HepG2 (cell line): ENCODE results near the gene TEAD4. TPM values are rescaled to one million over a fixed set of nuclear protein-coding genes. Genes with fewer than 3 reads are reported as not detected.
A peak's percentile ranks its signal among the peaks of the same experiment; 100 is the strongest.

Source experiments
- ATAC-seq: fragments of 200-7000 bp; cut with Tn5 transposase; 3 replicates; pipeline ENCODE4 v1.9.1; 2020; ENCODE audit warnings: mild to moderate bottlenecking, moderate library complexity
- BruUV-seq: library from RNA; stranded (reverse); fragments of 400-500 nt; replicated peaks from 2 replicates; lab custom pipeline; 2021; lab: Mats Ljungman, UMichigan
- CTCF ChIA-PET: fragments of 300-600 bp; formaldehyde crosslinking; extraction: SDS; loops from one replicate; lab custom pipeline; 2021; ENCODE audit warnings: low total read pairs, inconsistent platforms, low intra/inter-chr PET ratio; lab: Yijun Ruan, JAX
- POLR2A ChIA-PET: fragments of 350-600 bp; sonication (Branson Sonifier 250); formaldehyde crosslinking; loops from one replicate; lab custom pipeline; 2020; ENCODE audit warnings: antibody characterized with exemption, inconsistent platforms; lab: Yijun Ruan, JAX
- DNase-seq: peaks from one replicate; pipeline ENCODE4 v3.0.0-alpha.2; 2015; ENCODE audit warnings: low spot score
- FAIRE-seq: peaks from 3 replicates; lab custom pipeline; 2011; peaks lifted over from hg19 to GRCh38; lab: Jason Lieb, UNC
- H2AFZ ChIP-seq: one replicate; pipeline ENCODE4 v1.6.1; 2011; ENCODE audit warnings: low read length, inconsistent platforms
- H3K27ac ChIP-seq: fragments of 300-600 bp; 3 replicates; pipeline ENCODE4 v1.8.0; 2011; ENCODE audit warnings: mixed run types, mild to moderate bottlenecking, mixed read lengths, low read length, inconsistent platforms; ENCODE audit not compliant: insufficient read depth; ENCODE audit errors: extremely low read length
- H3K27me3 ChIP-seq, 2 experiments: fragments of 200-600 bp in 1 of 2; 2 replicates in 1 of 2; 3 replicates in 1 of 2; pipeline versions ENCODE4 v1.6.0 to v1.8.0; 2011; ENCODE audit warnings: low read length in 2 of 2, mild to moderate bottlenecking in 2 of 2, moderate library complexity in 2 of 2, inconsistent platforms in 1 of 2; ENCODE audit not compliant: insufficient read depth in 2 of 2, control insufficient read depth in 1 of 2
- H3K36me3 ChIP-seq, 2 experiments: fragments of 200-600 bp in 1 of 2; replicated peaks in 1 of 2; 2 replicates in 1 of 2; 3 replicates in 1 of 2; pipeline versions ENCODE4 v1.5.1 to v1.8.0; 2011; ENCODE audit warnings: low read length in 2 of 2, inconsistent platforms in 1 of 2; ENCODE audit not compliant: insufficient read depth in 2 of 2, control insufficient read depth in 1 of 2
- H3K4me1 ChIP-seq: 2 replicates; pipeline ENCODE4 v1.5.1; 2012; ENCODE audit warnings: low read length, inconsistent platforms; ENCODE audit not compliant: insufficient read depth
- H3K4me2 ChIP-seq: 2 replicates; pipeline ENCODE4 v1.6.0; 2011; ENCODE audit warnings: low read depth, low read length, inconsistent platforms
- H3K4me3 ChIP-seq, 3 experiments: fragments of 200-600 bp in 1 of 3; sonication (generic), shearing (Covaris generic) in 1 of 3; replicated peaks in 1 of 3; 2 replicates each; pipeline ENCODE4 v1.5.1; 2011 to 2016; ENCODE audit warnings: low read length in 3 of 3, inconsistent platforms in 2 of 3, low read depth in 2 of 3, mild to moderate bottlenecking in 2 of 3, control low read depth in 1 of 3, mixed read lengths in 1 of 3; ENCODE audit not compliant: insufficient read depth in 1 of 3
- H3K79me2 ChIP-seq: one replicate; pipeline ENCODE4 v1.6.1; 2011; ENCODE audit warnings: low read length, inconsistent platforms; ENCODE audit not compliant: insufficient read depth
- H3K9ac ChIP-seq: 2 replicates; pipeline ENCODE4 v1.6.0; 2011; ENCODE audit warnings: mild to moderate bottlenecking, low read depth, low read length, inconsistent platforms; ENCODE audit not compliant: insufficient read depth
- H3K9me3 ChIP-seq: 2 replicates; pipeline ENCODE4 v1.5.1; 2012; ENCODE audit warnings: mild to moderate bottlenecking, low read length
- H4K20me1 ChIP-seq: 2 replicates; pipeline ENCODE4 v1.6.0; 2011; ENCODE audit warnings: inconsistent platforms, mild to moderate bottlenecking, low read length, moderate library complexity; ENCODE audit not compliant: insufficient read depth
- DBP ChIP-seq: sonication (generic); formaldehyde crosslinking; IDR thresholded peaks from 2 replicates; pipeline ENCODE4 v1.4.0; 2020; ENCODE audit warnings: missing genetic modification reagents; ENCODE audit errors: not compliant biosample characterization
- XBP1 ChIP-seq: sonication (generic); formaldehyde crosslinking; IDR thresholded peaks from 2 replicates; pipeline ENCODE4 v1.5.0; 2020; ENCODE audit warnings: missing genetic modification reagents
- ZNF354B ChIP-seq: sonication (generic); formaldehyde crosslinking; IDR thresholded peaks from 2 replicates; pipeline ENCODE4 v1.8.0; 2022; ENCODE audit warnings: mild to moderate bottlenecking, missing genetic modification reagents
- WGBS: methylation state at CpG from one replicate; pipeline ENCODE4 v1.1.6; 2017; ENCODE audit warnings: low lambda C conversion rate; 5-methylcytosine and 5-hydroxymethylcytosine counted together
- in situ Hi-C: cut with HindIII; loops from 2 replicates; pipeline ENCODE4 v1.10.0; 2017; ENCODE audit warnings: low pct_unique_long_range_greater_than_20kb; ENCODE audit not compliant: extremely low pct_ligation_motif_present
- intact Hi-C: fragments of 100-400 bp; cut with micrococcal nuclease; formaldehyde crosslinking; loops from one replicate; pipeline ENCODE4 v1.10.0; 2022; ENCODE audit not compliant: unreplicated experiment
- polyA plus RNA-seq, 8 experiments: library from polyadenylated mRNA; depleted of rRNA in 3 of 8; stranded (reverse) in 7 of 8; unstranded in 1 of 8; fragments of >200 nt; fragmentation: Illumina TruSeq in 4 of 8; extraction: Trizol in 4 of 8; gene quantifications; 2 replicates each; pipeline versions ENCODE4 v1.2.1 to v1.2.3, GENCODE V29; 2011 to 2016; ENCODE audit warnings: low read depth in 4 of 8, missing spikeins in 1 of 8, mixed read lengths in 1 of 8; ENCODE audit not compliant: insufficient read depth in 1 of 8
- total RNA-seq, 5 experiments: library from RNA; depleted of rRNA; stranded (reverse); fragments of >200 nt; fragmentation: Illumina TruSeq; extraction: Trizol; gene quantifications; 2 replicates each; pipeline ENCODE4 v1.2.3, GENCODE V29; 2016; ENCODE audit warnings: low read depth in 1 of 5
- TF ChIP-seq, protein P1 (sequence below): sonication (generic); formaldehyde crosslinking; IDR thresholded peaks from 2 replicates; pipeline ENCODE4 v1.4.0; 2020; ENCODE audit warnings: mild to moderate bottlenecking, missing genetic modification reagents
- TF ChIP-seq, protein P2 (sequence below): sonication (generic); formaldehyde crosslinking; IDR thresholded peaks from 2 replicates; pipeline ENCODE4 v1.4.0; 2020; ENCODE audit warnings: missing genetic modification reagents

The TEAD4 gene
- total and polyA plus RNA-seq, 2 of the 13 experiments (the other 11 are each of a cell fraction or from before 2014, with no cell fraction given): 45.0 to 69.4 TPM

GRCh38 chr12:3083921-3084347 is 124.7 kb downstream of the TEAD4 start (continued):
- no peak for TF ChIP-seq DBP (CRISPR knock-in tag)
- TF ChIP-seq, protein P1, sequence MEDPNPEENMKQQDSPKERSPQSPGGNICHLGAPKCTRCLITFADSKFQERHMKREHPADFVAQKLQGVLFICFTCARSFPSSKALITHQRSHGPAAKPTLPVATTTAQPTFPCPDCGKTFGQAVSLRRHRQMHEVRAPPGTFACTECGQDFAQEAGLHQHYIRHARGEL (CRISPR knock-in tag): no peak

GRCh38 chr12:3084742-3085141 is 125.5 kb downstream of the TEAD4 start:
- Histone ChIP-seq H3K4me1 (peaks cover 91% of the 10 kb centered on the region), H3K36me3 (no peaks in the 10 kb centered on the region), H3K9ac (no peak overlapping the region), H3K9me3 (no peaks in the 10 kb centered on the region), H3K4me2 (no peak overlapping the region), H2AFZ (no peak overlapping the region), H3K27ac (peak overlapping the region; percentile 75), H4K20me1 (no peaks in the 10 kb centered on the region), H3K4me3 (no peak overlapping the region), H3K79me2 (peaks cover 55% of the 10 kb centered on the region), H3K27me3 (no peaks in the 10 kb centered on the region)
- intact Hi-C loops: no loop called here
- in situ Hi-C loops: no loop called here
- ChIA-PET POLR2A (interaction anchor here (1.3 to 3.3 kb wide), 2 partner anchors 8 to 13 kb away, joined by 3 to 16 read pairs; no protein-coding TSS in a partner anchor), CTCF (no interaction called here)
- no peak for FAIRE-seq
- BruUV-seq: no TSS peak
- DNase-seq: no peak
- TF ChIP-seq, protein P2, sequence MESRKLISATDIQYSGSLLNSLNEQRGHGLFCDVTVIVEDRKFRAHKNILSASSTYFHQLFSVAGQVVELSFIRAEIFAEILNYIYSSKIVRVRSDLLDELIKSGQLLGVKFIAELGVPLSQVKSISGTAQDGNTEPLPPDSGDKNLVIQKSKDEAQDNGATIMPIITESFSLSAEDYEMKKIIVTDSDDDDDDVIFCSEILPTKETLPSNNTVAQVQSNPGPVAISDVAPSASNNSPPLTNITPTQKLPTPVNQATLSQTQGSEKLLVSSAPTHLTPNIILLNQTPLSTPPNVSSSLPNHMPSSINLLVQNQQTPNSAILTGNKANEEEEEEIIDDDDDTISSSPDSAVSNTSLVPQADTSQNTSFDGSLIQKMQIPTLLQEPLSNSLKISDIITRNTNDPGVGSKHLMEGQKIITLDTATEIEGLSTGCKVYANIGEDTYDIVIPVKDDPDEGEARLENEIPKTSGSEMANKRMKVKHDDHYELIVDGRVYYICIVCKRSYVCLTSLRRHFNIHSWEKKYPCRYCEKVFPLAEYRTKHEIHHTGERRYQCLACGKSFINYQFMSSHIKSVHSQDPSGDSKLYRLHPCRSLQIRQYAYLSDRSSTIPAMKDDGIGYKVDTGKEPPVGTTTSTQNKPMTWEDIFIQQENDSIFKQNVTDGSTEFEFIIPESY (CRISPR knock-in tag): peak; percentile 86
- TF ChIP-seq XBP1 (no peak), ZNF354B (CRISPR knock-in tag) (no peak)
- WGBS: 86% methylated on average over 11 of the region's 12 CpGs
- ATAC-seq: no peak
